ENCODE data around the gene IFT81. TPM values are rescaled to one million over a fixed set of nuclear protein-coding genes. Genes with fewer than 3 reads are reported as not detected.
A peak's percentile ranks its signal among the peaks of the same experiment; 100 is the strongest.

Gene IFT81
- total RNA-seq, 4 donors from 2014 or later, result 11.5 to 36.1 (median 21.8) TPM

DNA sequence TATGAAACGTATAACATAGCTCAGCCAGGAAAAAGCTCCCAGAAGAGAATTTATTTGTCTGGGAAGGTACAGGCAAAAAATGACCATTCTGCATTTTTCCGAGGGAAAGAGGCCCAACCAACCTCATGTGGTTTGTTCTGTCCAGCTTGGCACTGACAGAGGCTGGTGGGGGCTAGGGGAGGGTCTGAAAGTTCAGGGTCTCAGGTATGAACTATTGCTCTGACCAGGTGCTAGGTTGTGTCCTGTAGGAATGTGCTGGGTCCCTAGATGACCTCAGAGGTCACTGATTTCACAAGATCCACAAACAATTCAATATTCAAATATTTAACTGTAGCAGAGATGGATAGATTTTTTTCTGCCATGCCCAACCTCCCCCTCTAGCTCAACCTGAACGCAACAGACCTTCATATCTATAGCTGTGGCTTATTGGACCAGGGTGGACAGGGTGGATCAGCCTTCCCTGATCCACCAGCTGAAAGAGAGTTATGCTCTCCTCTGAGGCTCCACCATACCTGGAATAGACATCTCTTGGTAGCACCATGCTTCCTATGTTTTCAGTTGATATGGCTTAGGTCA is 32.9 kb upstream of the IFT81 start:
- no peak overlapping the region for H3K4me3 ChIP-seq
- no peak overlapping the region for H3K27ac ChIP-seq
- 70 to 79% methylated on average over 3 of the region's 3 CpGs for WGBS, 2 donors
- no peak for DNase-seq (ENCODE audit: low spot score in 2 of 2)
- H3K9me3 ChIP-seq, result no peaks in the 10 kb centered on the region
- TF ChIP-seq CTCF (IDR thresholded peaks at IDR 0.05) (no peak), POLR2A (IDR thresholded peaks at IDR 0.05) (no peak), EP300 (IDR thresholded peaks at IDR 0.05) (no peak)
- H3K36me3 ChIP-seq, result no peaks in the 10 kb centered on the region
- H3K27me3 ChIP-seq, result no peaks in the 10 kb centered on the region
- H3K4me1 ChIP-seq, result no peaks in the 10 kb centered on the region

DNA sequence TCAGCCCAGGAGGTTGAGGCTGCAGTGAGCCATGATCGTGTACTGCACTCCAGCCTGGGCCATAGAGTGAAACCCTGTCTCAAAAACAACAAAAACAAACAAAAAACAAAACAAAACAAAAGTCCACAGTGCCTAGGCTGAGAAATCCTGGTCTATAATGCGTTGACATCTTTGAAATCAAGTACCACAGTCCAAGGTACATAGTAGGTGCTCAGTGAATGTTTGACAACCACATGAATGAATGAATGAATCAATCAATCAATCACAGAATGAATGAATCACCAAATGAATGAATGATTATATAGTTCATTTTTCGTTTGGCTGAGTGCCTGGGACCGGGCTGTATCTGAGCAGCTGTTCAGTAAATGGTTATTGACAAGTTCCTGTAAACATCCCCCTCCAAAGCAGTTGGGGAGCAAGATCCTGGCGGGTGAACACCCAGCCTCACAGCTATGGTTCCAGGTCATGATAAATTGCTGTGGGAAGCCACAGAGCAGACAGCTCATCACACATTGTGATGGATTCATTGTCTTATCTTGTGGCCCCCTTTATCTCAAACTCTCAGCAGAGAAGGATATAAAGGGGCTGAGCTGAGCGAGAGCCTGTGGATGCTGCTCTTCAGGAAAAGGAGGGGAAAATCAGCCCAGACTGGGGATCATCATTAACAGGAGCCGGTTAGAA is 30.4 kb upstream of the IFT81 start:
- H3K27me3 ChIP-seq, result no peaks in the 10 kb centered on the region
- H3K4me3 ChIP-seq, result no peak overlapping the region
- DNase-seq (ENCODE audit: low spot score in 2 of 2), result no peak
- 59 to 68% methylated on average over 7 of the region's 7 CpGs for WGBS, 2 donors
- no peaks in the 10 kb centered on the region for H3K36me3 ChIP-seq
- H3K4me1 ChIP-seq, result no peaks in the 10 kb centered on the region
- H3K27ac ChIP-seq, result no peak overlapping the region
- H3K9me3 ChIP-seq, result no peaks in the 10 kb centered on the region
- TF ChIP-seq CTCF (IDR thresholded peaks at IDR 0.05), result no peak
- no peak for TF ChIP-seq EP300 (IDR thresholded peaks at IDR 0.05)
- no peak for TF ChIP-seq POLR2A (IDR thresholded peaks at IDR 0.05)

DNA sequence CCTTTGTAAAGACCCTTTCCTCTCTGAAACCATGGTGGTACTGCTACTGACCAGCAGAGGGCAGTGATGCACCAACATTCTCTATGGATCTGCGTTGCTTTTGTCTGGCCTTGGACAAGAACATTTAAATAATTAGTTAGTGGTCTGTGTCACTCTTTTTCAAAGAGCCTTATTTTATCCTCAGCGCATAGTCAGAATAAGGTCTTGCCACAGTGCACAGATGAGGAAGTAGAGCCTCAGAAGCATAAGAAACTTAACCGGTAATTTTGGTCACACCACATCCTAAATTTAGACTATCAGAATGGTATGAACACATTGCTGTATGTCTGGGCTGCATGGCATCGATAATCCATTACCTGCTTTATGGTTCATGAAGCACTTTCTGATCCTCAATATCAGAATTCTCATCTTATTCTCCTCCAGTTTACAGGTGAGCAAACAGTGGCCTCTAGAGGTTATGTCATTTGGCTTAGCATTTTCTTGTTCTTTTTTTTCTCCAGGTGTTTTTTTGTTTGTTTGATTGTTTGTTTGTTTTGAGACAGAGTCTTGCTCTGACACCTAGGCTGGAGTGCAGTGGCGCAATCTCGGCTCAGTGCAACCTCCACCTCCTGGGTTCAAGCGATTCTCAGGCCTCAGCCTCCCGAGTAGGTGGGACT is 23.7 kb upstream of the IFT81 start:
- H3K27ac ChIP-seq, result peak overlapping the region in 2 of 4 donors; percentile 10 to 68

GRCh38 chr12:110102255-110102654 is 21.9 kb upstream of the IFT81 start:
- Histone ChIP-seq H3K4me1 (peaks cover 0 to 30% (median 0%) of the 10 kb centered on the region in 4 donors), H3K36me3 (no peaks in the 10 kb centered on the region), H3K27ac (peak overlapping the region in 1 of 4 donors; percentile 68), H3K27me3 (no peaks in the 10 kb centered on the region), H3K9me3 (no peaks in the 10 kb centered on the region), H3K4me3 (no peak overlapping the region)
- peak in 1 of 2 donors; percentile 22 for DNase-seq (ENCODE audit: low spot score in 2 of 2)
- 87 to 92% methylated on average over 3 of the region's 3 CpGs for WGBS, 2 donors
- TF ChIP-seq POLR2A (IDR thresholded peaks at IDR 0.05) (no peak), CTCF (IDR thresholded peaks at IDR 0.05) (peak in 2 of 5 experiments; percentile 8 to 38), EP300 (IDR thresholded peaks at IDR 0.05) (no peak)

More for the DNA sequence above, 23.7 kb upstream of the IFT81 start:
- H3K9me3 ChIP-seq, result no peaks in the 10 kb centered on the region
- WGBS, 2 donors, result 55 to 59% methylated on average over 8 of the region's 8 CpGs
- H3K27me3 ChIP-seq, result no peaks in the 10 kb centered on the region
- H3K4me3 ChIP-seq, result no peak overlapping the region
- H3K36me3 ChIP-seq, result no peaks in the 10 kb centered on the region
- peaks cover 0 to 17% (median 0%) of the 10 kb centered on the region in 4 donors for H3K4me1 ChIP-seq
- TF ChIP-seq POLR2A (IDR thresholded peaks at IDR 0.05) (no peak), EP300 (IDR thresholded peaks at IDR 0.05) (peak; percentile 63 to 64), CTCF (IDR thresholded peaks at IDR 0.05) (peak; percentile 83 to 93 (median 91))
- peak; percentile 46 to 81 for DNase-seq (ENCODE audit: low spot score in 2 of 2)

Data from tibial nerve (tissue), 4 donors.